OCI-LY1 (cell line): Measurements from ENCODE around the gene ST8SIA6.

Experiments used
- H2AFZ ChIP-seq: fragments of 200-600 bp; sonication (generic), shearing (Covaris generic); 2 replicates; pipeline ENCODE4 v1.6.0; 2014; ENCODE audit warnings: antibody characterized with exemption, mild to moderate bottlenecking, low read length
- H3F3A ChIP-seq: fragments of 200-600 bp; sonication (generic), shearing (Covaris generic); 2 replicates; pipeline ENCODE4 v1.6.0; 2014; ENCODE audit warnings: mild to moderate bottlenecking, antibody characterized with exemption, low read length, moderate library complexity; ENCODE audit not compliant: insufficient read depth
- H3K27ac ChIP-seq: fragments of 200-600 bp; sonication (generic); 2 replicates; pipeline ENCODE4 v1.5.1; 2014; ENCODE audit warnings: low read length, mixed run types, mild to moderate bottlenecking, low read depth; ENCODE audit not compliant: poor library complexity, severe bottlenecking
- H3K27me3 ChIP-seq: fragments of 200-600 bp; sonication (generic); 2 replicates; pipeline ENCODE4 v1.6.0; 2014; ENCODE audit warnings: antibody characterized with exemption, mild to moderate bottlenecking, low read length, moderate library complexity; ENCODE audit not compliant: insufficient read depth
- H3K36me3 ChIP-seq: fragments of 200-600 bp; sonication (generic); 2 replicates; pipeline ENCODE4 v1.6.1; 2014; ENCODE audit warnings: mild to moderate bottlenecking, antibody characterized with exemption, low read length, moderate library complexity, mixed read lengths; ENCODE audit not compliant: insufficient read depth
- H3K4me1 ChIP-seq: fragments of 200-600 bp; sonication (generic); 2 replicates; pipeline ENCODE4 v1.5.1; 2014; ENCODE audit warnings: mild to moderate bottlenecking, low read length, moderate library complexity; ENCODE audit not compliant: insufficient read depth, severe bottlenecking
- H3K4me2 ChIP-seq: fragments of 200-600 bp; sonication (generic), shearing (Covaris generic); 2 replicates; pipeline ENCODE4 v1.6.1; 2014; ENCODE audit warnings: low read length
- H3K4me3 ChIP-seq: fragments of 200-600 bp; sonication (generic); 2 replicates; pipeline ENCODE4 v1.5.1; 2014; ENCODE audit warnings: low read length, low read depth, mild to moderate bottlenecking, mixed read lengths; ENCODE audit not compliant: poor library complexity, severe bottlenecking
- H3K79me2 ChIP-seq: fragments of 200-600 bp; shearing (Covaris generic); 2 replicates; pipeline ENCODE4 v1.6.1; 2016; ENCODE audit warnings: mixed run types, low read length, mixed read lengths; ENCODE audit not compliant: insufficient read depth
- H3K9ac ChIP-seq: fragments of 200-600 bp; sonication (generic), shearing (Covaris generic); 2 replicates; pipeline ENCODE4 v1.6.1; 2014; ENCODE audit warnings: mild to moderate bottlenecking, low read length, mixed read lengths
- H3K9me2 ChIP-seq: fragments of 200-600 bp; sonication (generic), shearing (Covaris generic); 2 replicates; pipeline ENCODE4 v1.6.1; 2014; ENCODE audit warnings: low read depth, mild to moderate bottlenecking, low read length, mixed read lengths
- H3K9me3 ChIP-seq: fragments of 200-600 bp; shearing (Covaris generic); 2 replicates; pipeline ENCODE4 v1.6.1; 2014; ENCODE audit warnings: low read length, mixed read lengths
- H4K20me1 ChIP-seq: fragments of 200-600 bp; sonication (generic), shearing (Covaris generic); 2 replicates; pipeline ENCODE4 v1.6.0; 2016; ENCODE audit warnings: mild to moderate bottlenecking, low read length; ENCODE audit not compliant: insufficient read depth
- CTCF ChIP-seq: fragments of 200-600 bp; sonication (generic), shearing (Covaris generic); IDR thresholded peaks from 2 replicates; pipeline ENCODE4 v1.5.1; 2017; ENCODE audit warnings: mild to moderate bottlenecking, antibody characterized with exemption, low read length, moderate library complexity, mixed read lengths
- EZH2 ChIP-seq: fragments of 200-600 bp; sonication (generic), shearing (Covaris generic); IDR thresholded peaks from 2 replicates; pipeline ENCODE4 v1.8.0; 2017; ENCODE audit warnings: borderline replicate concordance, mixed run types, mild to moderate bottlenecking, antibody characterized with exemption, low read length, moderate library complexity, mixed read lengths

ST8SIA6 gene

GRCh38 chr10:17348501-17349349 is 105.7 kb downstream of the ST8SIA6 start:
- Histone ChIP-seq H3K9ac (no peak overlapping the region), H3K4me2 (no peak overlapping the region), H2AFZ (no peak overlapping the region), H3F3A (no peaks in the 10 kb centered on the region), H3K4me1 (no peaks in the 10 kb centered on the region), H3K27me3 (no peaks in the 10 kb centered on the region), H3K4me3 (no peak overlapping the region), H3K27ac (no peak overlapping the region), H3K9me3 (0 out of 2 replicates have a peak, but pooled peaks cover 2% of the 10 kb centered on the region), H3K36me3 (no peaks in the 10 kb centered on the region), H4K20me1 (no peaks in the 10 kb centered on the region), H3K9me2 (no peaks in the 10 kb centered on the region), H3K79me2 (no peaks in the 10 kb centered on the region)
- TF ChIP-seq EZH2 (no peak), CTCF (no peak)

- Histone ChIP-seq H3K9ac (no peak overlapping the region), H3K4me3 (no peak overlapping the region), H4K20me1 (no peaks in the 10 kb centered on the region), H3F3A (no peaks in the 10 kb centered on the region), H3K36me3 (no peaks in the 10 kb centered on the region), H3K9me2 (no peaks in the 10 kb centered on the region), H3K4me1 (no peaks in the 10 kb centered on the region), H3K9me3 (0 out of 2 replicates have a peak, but pooled peaks cover 2% of the 10 kb centered on the region), H3K4me2 (no peak overlapping the region), H2AFZ (no peak overlapping the region), H3K27me3 (no peaks in the 10 kb centered on the region), H3K79me2 (no peaks in the 10 kb centered on the region), H3K27ac (no peak overlapping the region)
- TF ChIP-seq EZH2 (no peak), CTCF (no peak)
Observed at GRCh38 chr10:17348011-17348500, 106.3 kb downstream of the ST8SIA6 start.

GRCh38 chr10:17344206-17344605 is 110.2 kb downstream of the ST8SIA6 start:
- Histone ChIP-seq H3K27ac (no peak overlapping the region), H3K9me2 (no peaks in the 10 kb centered on the region), H3K4me2 (no peak overlapping the region), H3F3A (no peaks in the 10 kb centered on the region), H2AFZ (no peak overlapping the region), H3K4me1 (no peaks in the 10 kb centered on the region), H3K79me2 (no peaks in the 10 kb centered on the region), H4K20me1 (no peaks in the 10 kb centered on the region), H3K4me3 (no peak overlapping the region), H3K27me3 (no peaks in the 10 kb centered on the region), H3K9ac (no peak overlapping the region), H3K9me3 (no peaks in the 10 kb centered on the region), H3K36me3 (no peaks in the 10 kb centered on the region)
- TF ChIP-seq EZH2 (no peak), CTCF (no peak)
